ENCODE measurements around the gene UGT8. TPM values are rescaled to one million over a fixed set of nuclear protein-coding genes. Genes with fewer than 3 reads are reported as not detected.
"Not testable (repeated sequence)": the region's sequence is repeated elsewhere in the genome, so short reads cannot be mapped to it uniquely, and the experiment has no call there.

The UGT8 gene
- total RNA-seq, 1 donor from 2014 or later: 6.4 TPM

DNA sequence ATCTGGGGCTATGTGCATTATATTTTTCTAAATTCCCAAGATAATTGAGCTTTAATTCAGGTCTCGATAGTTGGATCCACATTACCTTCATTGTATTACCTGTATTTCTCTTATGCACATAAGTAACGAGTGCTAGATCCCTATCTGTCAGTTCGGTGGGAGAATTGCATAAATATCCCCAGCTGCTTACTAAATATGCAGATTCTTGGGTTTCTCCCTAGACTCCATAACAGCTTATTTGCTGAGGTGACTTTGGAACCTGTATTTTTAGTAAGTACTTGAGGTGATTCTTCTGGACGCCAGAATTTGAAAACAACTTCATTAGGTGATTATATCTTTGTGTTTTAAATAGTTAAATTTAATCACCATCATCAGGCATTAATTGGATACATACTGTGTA lies 15.0 kb downstream of the UGT8 start:
- Histone ChIP-seq H3K27me3 (ENCODE audit: insufficient read depth, low read length) (no peaks in the 10 kb centered on the region), H3K27ac (ENCODE audit: low read depth, low read length) (no peak overlapping the region), H3K9me3 (ENCODE audit: insufficient read depth, low read depth, low read length) (no peaks in the 10 kb centered on the region), H3K4me1 (ENCODE audit: insufficient read depth, low read length) (no peaks in the 10 kb centered on the region), H3K4me2 (ENCODE audit: low read length) (no peak overlapping the region), H3K9ac (ENCODE audit: low read length) (no peak overlapping the region), H3K36me3 (ENCODE audit: insufficient read depth, low read length) (no peaks in the 10 kb centered on the region), H4K20me1 (ENCODE audit: insufficient read depth, low read length) (no peaks in the 10 kb centered on the region), H3K79me2 (ENCODE audit: insufficient read depth, low read length) (no peaks in the 10 kb centered on the region), H3K4me3 (ENCODE audit: insufficient read depth, low read depth, low read length) (no peak overlapping the region), H2AFZ (ENCODE audit: low read depth, low read length) (no peak overlapping the region)
- H3K4me3 Mint-ChIP-seq (ENCODE audit: unreplicated experiment): no peak overlapping the region
- H3K36me3 Mint-ChIP-seq (ENCODE audit: low read depth, unreplicated experiment): no peaks in the 10 kb centered on the region
- no peak overlapping the region for H3K27ac Mint-ChIP-seq (ENCODE audit: unreplicated experiment)
- TF ChIP-seq, protein P1, sequence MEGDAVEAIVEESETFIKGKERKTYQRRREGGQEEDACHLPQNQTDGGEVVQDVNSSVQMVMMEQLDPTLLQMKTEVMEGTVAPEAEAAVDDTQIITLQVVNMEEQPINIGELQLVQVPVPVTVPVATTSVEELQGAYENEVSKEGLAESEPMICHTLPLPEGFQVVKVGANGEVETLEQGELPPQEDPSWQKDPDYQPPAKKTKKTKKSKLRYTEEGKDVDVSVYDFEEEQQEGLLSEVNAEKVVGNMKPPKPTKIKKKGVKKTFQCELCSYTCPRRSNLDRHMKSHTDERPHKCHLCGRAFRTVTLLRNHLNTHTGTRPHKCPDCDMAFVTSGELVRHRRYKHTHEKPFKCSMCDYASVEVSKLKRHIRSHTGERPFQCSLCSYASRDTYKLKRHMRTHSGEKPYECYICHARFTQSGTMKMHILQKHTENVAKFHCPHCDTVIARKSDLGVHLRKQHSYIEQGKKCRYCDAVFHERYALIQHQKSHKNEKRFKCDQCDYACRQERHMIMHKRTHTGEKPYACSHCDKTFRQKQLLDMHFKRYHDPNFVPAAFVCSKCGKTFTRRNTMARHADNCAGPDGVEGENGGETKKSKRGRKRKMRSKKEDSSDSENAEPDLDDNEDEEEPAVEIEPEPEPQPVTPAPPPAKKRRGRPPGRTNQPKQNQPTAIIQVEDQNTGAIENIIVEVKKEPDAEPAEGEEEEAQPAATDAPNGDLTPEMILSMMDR (IDR thresholded peaks at IDR 0.05; ENCODE audit: insufficient read depth, low read depth, low read length): no peak
- TF ChIP-seq EZH2 (IDR thresholded peaks at IDR 0.05; ENCODE audit: insufficient read depth, low read length): no peak
- H3K9me3 Mint-ChIP-seq (ENCODE audit: unreplicated experiment): no peaks in the 10 kb centered on the region
- DNase-seq (ENCODE audit: low read depth): no peak
- H3K4me1 Mint-ChIP-seq (ENCODE audit: low read depth, unreplicated experiment): peaks cover 2% of the 10 kb centered on the region
- FAIRE-seq: no peak
- no peaks in the 10 kb centered on the region for H3K27me3 Mint-ChIP-seq (ENCODE audit: low read depth, unreplicated experiment)

DNA sequence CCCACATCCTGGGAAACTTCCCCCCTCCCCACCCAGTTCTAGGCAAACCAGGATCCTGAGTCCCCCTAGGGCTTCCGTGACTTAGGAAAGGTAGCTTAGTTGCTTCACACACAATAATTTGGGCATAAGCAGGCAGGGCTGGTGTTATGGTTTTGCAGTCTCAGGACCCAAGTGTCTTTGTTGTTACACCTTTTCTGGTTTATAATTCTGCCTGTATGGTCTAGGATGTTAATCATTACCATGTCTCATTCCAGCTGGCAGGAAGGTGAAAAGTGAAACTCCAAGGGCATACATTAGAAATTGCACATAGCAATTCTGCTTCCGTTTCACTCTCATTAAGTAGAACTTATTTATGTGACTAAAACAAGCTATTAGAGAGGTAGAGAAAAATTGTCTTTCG lies 16.8 kb downstream of the UGT8 start:
- Histone ChIP-seq H2AFZ (ENCODE audit: low read depth, low read length) (no peak overlapping the region), H3K79me2 (ENCODE audit: insufficient read depth, low read length) (no peaks in the 10 kb centered on the region), H3K4me3 (ENCODE audit: insufficient read depth, low read depth, low read length) (no peak overlapping the region), H4K20me1 (ENCODE audit: insufficient read depth, low read length) (no peaks in the 10 kb centered on the region), H3K4me2 (ENCODE audit: low read length) (no peak overlapping the region), H3K36me3 (ENCODE audit: insufficient read depth, low read length) (no peaks in the 10 kb centered on the region), H3K4me1 (ENCODE audit: insufficient read depth, low read length) (no peaks in the 10 kb centered on the region), H3K9me3 (ENCODE audit: insufficient read depth, low read depth, low read length) (no peaks in the 10 kb centered on the region), H3K9ac (ENCODE audit: low read length) (no peak overlapping the region), H3K27me3 (ENCODE audit: insufficient read depth, low read length) (no peaks in the 10 kb centered on the region), H3K27ac (ENCODE audit: low read depth, low read length) (no peak overlapping the region)
- Mint-ChIP-seq H3K27ac (ENCODE audit: unreplicated experiment) (no peak overlapping the region), H3K36me3 (ENCODE audit: low read depth, unreplicated experiment) (no peaks in the 10 kb centered on the region), H3K4me1 (ENCODE audit: low read depth, unreplicated experiment) (no peaks in the 10 kb centered on the region), H3K27me3 (ENCODE audit: low read depth, unreplicated experiment) (no peaks in the 10 kb centered on the region), H3K4me3 (ENCODE audit: unreplicated experiment) (no peak overlapping the region), H3K9me3 (ENCODE audit: unreplicated experiment) (no peaks in the 10 kb centered on the region)
- FAIRE-seq: no peak
- DNase-seq (ENCODE audit: low read depth): no peak
- TF ChIP-seq EZH2 (IDR thresholded peaks at IDR 0.05; ENCODE audit: insufficient read depth, low read length): no peak
- TF ChIP-seq, protein P1 (IDR thresholded peaks at IDR 0.05; ENCODE audit: insufficient read depth, low read depth, low read length): no peak

DNA sequence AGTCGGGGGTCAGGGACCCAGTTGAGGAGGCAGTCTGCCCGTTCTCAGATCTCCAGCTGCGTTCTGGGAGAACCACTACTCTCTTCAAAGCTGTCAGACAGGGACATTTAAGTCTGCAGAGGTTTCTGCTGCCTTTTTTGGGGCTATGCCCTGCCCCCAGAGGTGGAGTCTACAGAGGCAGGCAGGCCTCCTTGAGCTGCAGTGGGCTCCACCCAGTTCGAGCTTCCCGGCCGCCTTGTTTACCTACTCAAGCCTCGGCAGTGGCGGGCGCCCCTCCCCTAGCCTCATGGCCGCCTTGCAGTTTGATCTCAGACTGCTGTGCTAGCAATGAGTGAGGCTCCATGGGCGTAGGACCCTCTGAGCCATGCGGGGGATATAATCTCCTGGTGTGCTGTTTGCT lies 17.4 kb downstream of the UGT8 start:
- not testable (repeated sequence) for FAIRE-seq

More for the DNA sequence above, 17.4 kb downstream of the UGT8 start:
- not testable (repeated sequence) for H3K27ac Mint-ChIP-seq (ENCODE audit: unreplicated experiment); H3K9ac ChIP-seq (ENCODE audit: low read length); H3K9me3 ChIP-seq (ENCODE audit: insufficient read depth, low read depth, low read length); H3K27me3 ChIP-seq (ENCODE audit: insufficient read depth, low read length); H4K20me1 ChIP-seq (ENCODE audit: insufficient read depth, low read length); H3K79me2 ChIP-seq (ENCODE audit: insufficient read depth, low read length); H3K27me3 Mint-ChIP-seq (ENCODE audit: low read depth, unreplicated experiment); H3K36me3 ChIP-seq (ENCODE audit: insufficient read depth, low read length); H3K4me3 ChIP-seq (ENCODE audit: insufficient read depth, low read depth, low read length); H3K4me1 Mint-ChIP-seq (ENCODE audit: low read depth, unreplicated experiment); H3K4me2 ChIP-seq (ENCODE audit: low read length); H2AFZ ChIP-seq (ENCODE audit: low read depth, low read length); H3K4me1 ChIP-seq (ENCODE audit: insufficient read depth, low read length); H3K36me3 Mint-ChIP-seq (ENCODE audit: low read depth, unreplicated experiment); H3K4me3 Mint-ChIP-seq (ENCODE audit: unreplicated experiment); H3K9me3 Mint-ChIP-seq (ENCODE audit: unreplicated experiment); DNase-seq (ENCODE audit: low read depth); H3K27ac ChIP-seq (ENCODE audit: low read depth, low read length)

Data from astrocyte (in vitro differentiated cells and primary cell).